ENCODE data around the gene CSTF1.

The CSTF1 gene

DNA sequence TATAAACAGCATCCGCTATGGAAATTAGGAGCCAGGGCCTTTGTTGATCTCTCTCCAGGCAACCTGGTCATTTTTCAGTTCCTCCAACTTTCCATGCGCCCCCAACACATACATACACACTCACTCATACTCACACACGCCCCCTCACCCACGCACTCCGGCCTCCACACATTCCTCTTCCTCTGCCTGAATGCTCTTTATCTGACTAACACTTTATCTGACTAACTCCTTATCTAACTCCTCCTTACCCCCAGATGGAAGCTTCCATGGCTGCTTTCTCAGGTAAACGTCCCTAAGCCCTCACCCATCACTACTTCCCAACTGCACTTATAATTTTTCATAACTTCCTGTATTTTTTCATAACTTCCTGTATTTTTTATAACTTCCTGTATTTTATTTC is 37.1 kb downstream of the CSTF1 start:
- DNase-seq (ENCODE audit: low spot score) = no peak

DNA sequence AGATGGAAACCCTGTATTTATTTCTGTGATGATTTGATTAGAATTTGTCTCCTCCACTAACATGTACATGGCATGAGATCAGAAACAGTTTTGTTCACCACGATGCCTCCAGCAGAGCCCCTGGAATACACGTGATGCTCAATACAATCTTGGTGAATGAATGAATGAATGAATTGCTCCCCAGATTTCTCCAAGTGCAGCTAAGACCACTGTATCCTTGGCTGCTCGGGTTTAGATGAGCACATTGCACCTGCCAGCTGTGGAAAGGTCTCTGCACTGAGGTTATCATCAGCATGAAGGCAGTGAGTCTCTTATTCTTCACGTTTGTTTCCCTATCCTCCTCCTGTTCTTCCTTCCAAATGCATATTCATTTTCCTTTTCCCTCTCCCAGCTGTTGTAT is 37.5 kb downstream of the CSTF1 start:
- no peak for DNase-seq (ENCODE audit: low spot score)

DNA sequence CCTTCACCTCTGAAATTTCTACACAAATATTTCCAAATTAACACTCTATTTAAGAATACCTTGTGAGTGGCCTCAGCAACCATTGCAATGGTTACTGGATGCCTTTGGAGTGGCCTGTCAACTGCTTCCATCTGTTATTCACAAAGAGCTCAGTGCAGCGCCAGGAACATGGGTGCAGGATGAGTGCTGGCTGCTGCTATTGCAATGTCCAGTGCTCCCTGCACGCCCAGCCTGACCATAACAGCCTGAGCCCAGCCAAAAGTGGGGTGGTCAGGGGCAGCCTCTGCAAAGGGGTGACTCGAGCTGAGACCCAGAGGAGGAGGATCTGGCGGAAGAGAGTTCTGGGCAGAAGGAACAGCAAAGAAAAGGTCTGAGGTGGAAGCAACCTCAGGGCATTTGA is 38.0 kb downstream of the CSTF1 start:
- no peak for DNase-seq (ENCODE audit: low spot score)

DNA sequence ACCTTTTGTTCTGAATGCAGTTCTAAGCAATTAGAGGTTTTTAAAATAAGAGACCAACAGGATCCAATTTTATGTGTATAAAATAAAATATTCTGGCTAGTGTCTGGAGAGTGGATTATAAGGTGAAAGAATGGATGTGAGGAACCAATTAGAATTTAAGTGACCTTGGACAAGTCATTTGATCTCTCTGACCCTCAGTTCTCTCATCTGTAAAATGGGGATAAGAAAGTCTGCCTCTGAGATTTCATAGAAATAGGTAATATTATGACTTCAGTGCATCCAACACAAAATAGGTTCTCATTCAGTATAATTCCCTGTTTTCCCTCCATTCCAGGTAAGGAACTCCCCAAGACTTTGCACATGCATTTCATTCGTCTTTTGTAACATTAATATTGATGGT is 38.5 kb downstream of the CSTF1 start:
- no peak for DNase-seq (ENCODE audit: low spot score)

DNA sequence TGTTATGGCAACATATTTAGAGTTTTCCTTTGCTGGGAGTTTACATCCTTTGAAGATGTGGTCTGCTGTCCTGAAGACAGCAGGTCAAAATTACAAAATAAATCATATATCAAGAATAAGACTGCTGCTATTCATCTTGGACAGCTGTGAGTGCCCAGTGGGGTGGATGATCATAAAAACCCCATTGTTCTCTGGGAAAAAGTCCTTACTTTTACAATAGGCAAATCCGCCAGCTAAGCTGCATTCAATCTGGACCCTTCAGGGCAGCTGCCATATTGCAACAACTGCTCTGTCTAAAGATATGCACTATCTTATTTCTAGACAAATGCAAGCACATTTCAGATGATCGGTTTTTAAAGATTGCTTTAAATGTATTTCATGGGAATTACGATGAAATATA is 39.0 kb downstream of the CSTF1 start:
- DNase-seq (ENCODE audit: low spot score) = no peak

DNA sequence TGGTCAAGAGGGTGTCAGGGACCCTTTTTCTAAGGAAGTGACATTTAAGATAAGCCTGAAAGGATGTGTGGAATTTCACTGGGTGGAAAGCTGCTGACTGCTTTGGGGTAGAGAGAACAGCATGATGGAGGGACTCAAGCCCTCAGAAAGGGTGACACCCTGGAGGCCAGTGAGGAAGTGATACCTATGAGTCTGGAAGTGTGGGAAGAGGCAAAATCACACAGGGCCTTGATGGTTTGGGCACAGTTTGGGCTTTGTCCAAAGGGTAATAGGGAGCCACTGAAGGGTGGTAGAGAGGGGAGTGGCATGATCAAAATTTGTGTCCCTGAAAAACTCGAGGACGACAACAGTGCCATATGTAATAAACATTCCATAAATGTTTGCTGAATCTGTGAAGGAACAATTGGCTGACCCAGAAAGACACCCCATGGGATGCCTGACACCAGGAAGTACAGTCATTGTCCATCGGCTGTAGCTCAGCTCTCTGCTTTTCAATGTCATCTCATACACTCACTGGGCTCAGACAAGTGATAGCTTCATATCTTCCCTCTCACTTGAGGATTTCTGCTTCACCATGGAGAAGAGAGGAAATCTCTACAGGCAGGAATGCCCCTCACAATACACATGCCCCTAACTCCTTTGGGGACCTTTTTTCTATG is 40.9 kb downstream of the CSTF1 start:
- DNase-seq (ENCODE audit: low spot score) = no peak

DNA sequence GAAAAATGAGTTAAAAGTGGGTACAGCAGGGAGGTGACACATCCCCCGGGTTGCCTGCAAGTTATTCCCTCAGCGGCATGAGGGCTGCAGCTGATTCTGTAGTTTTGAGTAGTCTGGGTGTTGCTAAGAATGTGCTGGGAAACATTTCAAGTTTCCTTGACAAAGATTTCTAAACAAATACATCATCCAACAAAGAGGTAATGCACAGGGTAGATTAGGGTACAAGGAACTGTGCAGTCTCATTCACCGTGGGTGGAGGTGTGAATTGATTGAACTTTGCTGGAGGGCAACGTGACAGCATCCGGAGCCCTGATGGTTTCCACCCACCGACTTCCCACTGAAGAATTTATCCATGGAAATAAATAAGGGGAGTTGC is 41.4 kb downstream of the CSTF1 start:
- DNase-seq (ENCODE audit: low spot score) = no peak

DNA sequence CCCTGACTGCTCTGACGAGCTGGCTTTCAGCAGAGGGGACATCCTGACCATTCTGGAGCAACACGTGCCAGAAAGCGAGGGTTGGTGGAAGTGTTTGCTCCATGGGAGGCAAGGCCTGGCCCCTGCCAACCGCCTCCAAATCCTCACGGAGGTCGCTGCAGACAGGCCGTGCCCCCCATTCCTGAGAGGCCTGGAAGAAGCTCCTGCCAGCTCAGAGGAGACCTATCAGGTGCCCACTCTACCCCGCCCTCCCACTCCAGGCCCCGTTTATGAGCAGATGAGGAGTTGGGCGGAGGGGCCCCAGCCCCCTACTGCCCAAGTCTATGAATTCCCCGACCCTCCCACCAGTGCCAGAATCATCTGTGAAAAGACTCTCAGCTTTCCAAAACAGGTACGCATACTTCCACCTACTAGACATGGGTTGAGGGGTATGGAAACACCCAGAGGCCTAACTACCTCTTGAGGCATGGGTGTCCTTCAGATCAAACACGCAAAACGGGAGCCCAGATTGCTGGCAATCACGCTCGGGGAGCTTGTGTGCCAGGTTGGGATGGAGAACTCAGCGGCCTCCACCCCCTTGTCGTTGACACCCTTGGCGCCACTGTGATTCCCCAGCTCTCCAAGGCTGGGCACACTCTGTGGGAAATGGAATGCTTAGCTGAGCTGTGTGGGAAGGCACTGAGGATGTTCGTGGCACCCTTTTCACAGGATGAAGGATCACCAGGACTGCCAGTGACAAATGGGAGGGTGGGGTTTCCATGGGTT is 44.9 kb downstream of the CSTF1 start:
- no peak for DNase-seq (ENCODE audit: low spot score)

DNA sequence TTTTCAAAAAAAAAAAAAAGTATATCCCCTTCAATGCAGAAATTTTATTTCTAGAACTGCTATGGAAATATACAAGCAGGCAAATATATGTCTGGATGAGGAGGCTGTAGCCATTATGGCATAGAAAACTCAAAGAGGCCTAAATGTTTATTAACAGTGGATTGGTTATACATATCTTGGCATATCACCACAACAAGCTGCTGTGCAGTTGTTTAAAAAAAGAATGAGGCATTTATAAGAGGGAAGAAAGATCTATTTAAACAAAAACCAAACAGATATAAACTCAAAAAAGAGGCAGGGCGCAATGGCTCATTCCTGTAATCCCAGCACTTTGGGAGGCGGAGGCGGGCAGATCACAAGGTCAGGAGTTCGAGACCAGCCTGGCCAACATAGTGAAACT is 45.8 kb downstream of the CSTF1 start:
- DNase-seq (ENCODE audit: low spot score) = no peak

DNA sequence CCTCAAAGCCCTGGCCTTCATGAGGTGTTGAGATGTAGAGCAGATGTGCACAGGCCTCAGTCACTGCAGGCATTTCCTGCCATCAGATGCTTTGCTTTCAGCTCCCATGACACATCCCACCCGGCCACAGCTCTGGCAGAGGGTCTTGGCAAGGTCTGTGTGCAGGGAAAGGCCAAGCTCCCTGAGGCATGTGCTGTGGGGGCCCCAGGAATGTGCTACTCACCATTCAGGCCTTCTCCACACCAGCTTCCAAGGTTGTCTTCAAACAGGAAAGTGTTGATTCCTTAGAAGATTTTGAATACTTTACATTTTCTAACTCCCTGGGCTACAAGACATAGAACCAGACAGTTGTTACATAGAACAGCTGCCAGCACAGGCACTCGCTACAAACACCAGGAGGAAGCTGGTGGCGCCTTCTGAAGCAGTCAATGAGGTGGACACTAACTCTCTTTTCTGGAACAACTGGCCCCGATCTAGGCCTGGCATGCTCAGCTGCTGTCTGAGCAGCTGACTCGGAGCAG is 47.4 kb downstream of the CSTF1 start:
- no peak for DNase-seq (ENCODE audit: low spot score)

DNA sequence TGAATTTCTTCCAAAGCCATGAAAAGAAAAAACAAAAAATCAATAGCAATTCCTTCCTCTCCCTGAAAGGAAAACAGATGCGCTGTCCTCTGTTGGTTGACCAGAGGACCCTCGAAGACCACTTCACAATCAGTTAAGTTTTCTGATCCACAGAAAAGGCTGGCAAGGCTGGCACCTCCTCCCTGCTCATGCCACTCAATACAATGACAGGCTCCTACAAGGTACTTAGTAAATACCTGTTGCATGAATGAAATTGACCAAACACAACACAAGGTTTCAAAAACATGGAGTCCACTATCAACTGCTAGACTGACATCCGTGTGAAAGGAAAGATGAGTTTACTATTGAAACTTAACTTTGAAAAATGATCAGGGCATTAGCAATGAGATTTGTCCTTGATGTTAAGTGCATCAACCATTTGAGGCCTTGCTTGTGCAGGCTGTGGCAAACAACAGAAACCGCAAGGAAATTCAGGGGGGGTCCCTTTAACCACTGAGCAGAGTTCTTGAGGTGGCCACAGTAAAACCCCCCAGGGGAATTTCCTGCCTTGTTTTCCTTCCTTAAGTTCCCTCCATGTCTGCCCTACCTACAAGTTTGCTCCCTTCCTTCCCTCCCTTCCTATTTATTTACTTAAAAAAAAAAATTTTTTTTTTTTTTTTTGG is 48.0 kb downstream of the CSTF1 start:
- no peak for DNase-seq (ENCODE audit: low spot score)

DNA sequence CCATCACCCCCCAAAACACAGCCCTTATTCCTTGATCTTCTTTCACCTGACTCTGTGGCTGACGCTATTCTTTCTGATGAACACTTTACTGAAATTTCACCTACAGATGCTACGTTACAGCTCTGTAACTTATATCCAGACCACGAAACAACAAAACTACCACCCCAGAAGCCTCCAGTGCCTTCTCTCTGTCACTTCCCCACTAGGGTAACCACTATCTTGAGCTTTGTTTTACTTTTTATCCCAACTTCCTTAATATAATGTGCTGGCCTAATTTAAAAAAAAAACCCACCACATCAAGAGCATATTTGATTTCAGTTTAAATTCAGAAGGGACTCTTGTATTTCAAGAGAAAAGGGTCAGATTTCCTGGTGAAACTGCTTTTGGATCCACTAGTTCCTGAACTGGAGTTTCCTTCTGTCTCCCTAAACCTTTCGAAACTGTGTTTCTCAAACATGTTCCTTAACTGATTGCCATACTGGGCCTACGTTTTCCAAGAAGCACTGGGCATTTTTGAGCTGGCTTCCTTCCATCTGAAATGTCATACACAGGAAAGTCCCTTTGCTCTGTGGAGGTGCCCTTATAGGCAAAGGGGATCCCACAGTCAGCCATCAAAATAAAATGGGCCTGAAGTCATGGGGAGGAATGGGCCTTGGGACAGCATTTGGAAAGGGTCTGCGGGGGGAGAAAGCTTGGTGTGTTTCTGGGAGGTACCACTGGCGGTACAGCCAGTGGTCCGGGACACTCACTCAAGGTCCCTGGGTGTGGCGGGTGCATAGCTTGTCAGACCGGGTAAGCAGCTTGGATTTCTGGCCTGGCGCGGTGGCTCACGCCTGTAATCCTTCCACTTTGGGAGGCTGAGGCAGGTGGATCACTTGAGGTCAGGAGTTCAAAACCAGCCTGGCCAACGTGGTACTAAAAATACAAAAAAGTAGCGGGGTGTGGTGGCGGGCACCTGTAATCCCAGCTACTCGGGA is 50.2 kb downstream of the CSTF1 start:
- no peak for DNase-seq (ENCODE audit: low spot score)

DNA sequence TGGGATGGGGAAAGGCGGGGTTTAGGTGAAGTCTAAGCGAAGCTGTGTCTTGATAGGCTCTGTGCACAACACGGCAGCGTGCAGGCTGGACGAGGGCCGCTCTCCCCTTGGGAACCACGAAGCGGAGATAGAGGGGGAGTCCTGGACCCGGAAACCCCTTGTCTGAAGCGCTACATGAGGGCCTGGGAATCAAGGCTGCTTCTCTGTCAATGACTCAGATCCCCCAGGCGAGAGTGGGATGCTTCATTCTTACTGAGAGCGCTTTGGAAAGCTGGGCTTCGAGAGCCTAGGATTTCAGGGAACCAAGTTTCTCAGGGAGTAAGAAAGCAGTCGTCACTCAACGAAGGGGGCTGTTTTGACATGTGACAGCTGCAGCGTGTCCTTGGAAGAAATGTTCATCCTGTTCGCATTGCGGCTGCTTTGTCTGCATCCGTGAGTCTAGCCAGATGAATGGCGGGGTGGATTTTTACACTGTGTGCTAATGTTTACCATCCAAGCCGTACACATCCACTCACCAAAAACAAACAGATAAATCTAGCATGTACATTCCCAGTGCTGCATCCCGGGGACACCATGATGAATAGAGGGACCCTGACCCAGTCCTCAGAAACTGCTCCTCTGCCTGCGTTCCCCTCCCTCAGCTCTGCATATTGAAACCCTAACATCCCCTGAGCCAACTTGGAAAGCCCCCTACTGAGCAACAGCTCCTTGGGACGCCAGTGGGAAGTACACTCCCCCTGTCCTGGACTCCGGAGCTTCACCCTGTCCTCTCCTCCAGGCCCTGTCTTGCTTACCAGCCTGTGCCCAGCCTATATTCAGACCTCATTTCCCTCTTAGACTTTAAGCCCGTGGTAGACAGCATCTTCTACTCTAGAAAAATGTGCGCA is 51.5 kb downstream of the CSTF1 start:
- DNase-seq (ENCODE audit: low spot score) = no peak

DNA sequence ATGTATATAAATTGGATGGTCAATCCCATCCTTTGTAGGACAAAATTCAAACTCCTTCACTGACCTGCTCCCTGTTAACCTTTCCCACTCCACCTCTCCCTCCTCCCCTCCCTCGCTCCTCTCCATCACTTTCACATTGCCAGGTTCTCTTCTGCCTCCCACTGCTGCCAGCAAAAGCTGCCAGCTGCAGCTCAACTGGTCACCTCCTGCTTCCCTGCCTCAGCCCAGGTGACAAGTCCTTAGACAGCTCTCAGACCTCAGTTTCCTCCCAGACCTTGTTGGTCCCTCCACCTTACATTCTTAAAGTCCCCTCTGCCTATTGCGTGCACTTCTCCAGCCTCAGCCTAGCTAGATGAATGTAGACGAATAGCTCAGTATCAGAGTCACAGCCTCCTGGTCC is 52.7 kb downstream of the CSTF1 start:
- DNase-seq (ENCODE audit: low spot score) = no peak

DNA sequence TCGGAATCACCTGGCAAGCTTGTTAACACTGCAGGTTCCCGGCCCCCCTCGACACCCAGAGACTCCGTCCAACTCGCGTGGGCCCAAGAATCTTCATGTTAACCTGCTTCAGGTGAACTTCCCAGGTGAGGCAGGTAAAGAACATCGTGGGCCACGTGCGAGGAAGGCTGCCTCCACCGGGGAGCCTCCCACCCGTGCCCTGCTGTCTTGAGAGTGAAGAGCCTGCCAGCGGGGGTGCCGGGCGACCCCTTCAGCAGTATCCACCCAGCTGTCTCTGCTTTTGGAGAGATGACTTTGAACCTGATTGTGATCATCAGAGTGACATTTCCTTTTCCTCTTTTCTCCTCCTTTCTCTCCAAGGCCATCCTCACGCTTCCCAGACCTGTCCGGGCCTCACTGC is 53.1 kb downstream of the CSTF1 start:
- no peak for DNase-seq (ENCODE audit: low spot score)

DNA sequence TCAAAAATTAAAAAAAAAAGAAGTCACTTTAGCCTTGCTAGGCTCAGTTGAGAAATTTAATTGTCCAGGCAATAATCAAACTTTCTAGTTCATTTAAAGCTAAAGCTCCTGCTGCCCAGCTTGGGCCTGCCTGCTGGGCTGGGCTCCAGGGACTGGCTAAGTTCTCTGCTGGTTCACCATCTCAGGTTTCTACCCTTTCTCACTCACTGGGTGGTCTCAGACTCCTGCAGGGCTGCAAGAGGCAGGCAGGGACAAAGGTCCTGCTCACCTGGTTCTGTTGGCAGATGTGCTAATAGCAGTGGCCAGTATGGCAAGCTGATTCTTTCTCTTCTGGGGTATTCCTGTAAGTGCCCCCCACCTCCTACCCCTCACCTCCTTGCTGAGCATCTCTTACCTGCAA is 54.8 kb downstream of the CSTF1 start:
- DNase-seq (ENCODE audit: low spot score) = no peak

DNA sequence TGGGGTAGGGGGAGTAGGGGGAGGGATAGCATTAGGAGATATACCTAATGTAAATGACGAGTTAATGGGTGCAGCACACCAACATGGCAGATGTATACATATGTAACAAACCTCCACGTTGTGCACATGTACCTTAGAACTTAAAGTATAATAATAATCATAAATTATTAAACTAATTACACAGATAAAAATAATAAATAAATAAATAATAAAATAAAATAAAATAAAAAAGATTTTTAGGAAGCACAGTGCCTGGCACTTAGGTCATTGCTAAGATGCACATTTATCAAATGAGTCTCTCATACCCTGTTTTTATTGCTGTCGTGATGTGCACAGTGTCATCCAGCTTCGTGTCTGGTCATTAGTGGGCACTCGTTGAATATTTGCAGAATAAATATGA is 57.0 kb downstream of the CSTF1 start:
- DNase-seq (ENCODE audit: low spot score) = no peak

DNA sequence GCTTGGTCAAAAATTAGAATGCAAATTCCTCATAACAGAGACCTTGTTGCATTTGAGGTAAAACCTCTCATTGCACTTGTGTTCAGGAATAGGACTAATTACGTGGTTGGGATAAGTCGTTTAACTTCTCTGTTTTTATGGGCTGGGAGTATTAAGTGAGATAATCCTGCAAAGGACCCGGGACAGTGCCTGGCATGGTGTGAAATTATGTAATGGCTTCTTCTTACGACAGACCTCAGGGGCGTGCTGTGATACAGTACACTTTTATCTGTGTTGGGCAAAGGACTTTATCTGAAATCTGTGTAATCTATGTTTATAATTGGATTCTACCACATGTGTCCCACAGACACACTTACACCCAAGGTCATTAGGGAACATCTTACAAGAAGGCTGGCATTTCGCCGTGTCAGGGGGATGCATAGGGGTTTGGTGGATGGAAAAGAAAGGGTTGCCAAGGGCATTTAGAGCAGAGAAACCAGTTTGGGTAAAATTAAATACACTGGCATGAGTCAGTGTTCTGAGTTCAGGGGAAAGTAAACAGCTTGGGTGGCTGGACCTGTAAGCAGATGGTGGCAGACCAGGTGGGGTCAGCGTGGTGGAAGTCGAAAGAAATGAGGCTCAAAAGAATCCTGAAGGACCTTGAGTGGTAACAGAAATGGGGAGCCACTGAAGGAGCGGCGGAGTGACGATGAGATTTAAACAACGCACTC is 58.8 kb downstream of the CSTF1 start:
- no peak for DNase-seq (ENCODE audit: low spot score)

DNA sequence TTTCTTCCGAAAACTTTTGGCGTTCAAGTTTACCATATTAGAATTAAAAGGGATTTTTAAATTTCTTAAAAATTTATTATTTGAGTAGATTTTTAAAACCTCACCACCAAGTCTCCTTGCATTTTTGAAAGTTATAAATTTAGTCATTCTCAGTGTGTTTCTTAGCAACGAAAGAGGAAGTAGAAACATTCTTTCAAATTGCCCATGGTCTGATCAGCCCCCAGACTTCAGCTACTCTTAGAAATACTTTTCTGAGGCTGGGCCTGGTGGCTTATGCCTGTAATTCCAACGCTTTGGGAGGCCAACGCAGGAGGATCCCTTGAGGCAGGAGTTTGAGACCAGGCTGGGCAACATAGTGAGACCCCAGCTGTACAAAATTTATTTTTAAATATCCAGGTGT is 60.9 kb downstream of the CSTF1 start:
- DNase-seq (ENCODE audit: low spot score) = no peak

DNA sequence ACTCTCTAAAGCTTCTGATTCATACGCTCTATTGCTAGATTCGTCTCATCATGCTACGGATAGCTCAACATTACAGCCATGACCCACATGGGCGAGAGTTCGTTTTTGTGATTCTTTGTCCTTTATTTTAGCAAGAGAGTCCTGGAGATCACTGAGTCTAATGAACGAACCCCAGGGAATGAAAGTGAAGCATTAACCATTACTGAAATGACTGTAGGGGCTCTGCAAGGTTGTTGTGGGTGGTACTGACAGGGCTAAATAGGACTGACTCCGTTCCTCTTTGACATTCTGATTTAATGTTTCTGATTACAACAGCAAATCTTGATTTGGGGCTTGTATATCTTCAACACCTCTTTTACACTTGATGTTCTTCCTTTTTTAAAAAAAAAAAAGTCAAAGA is 62.3 kb downstream of the CSTF1 start:
- no peak for DNase-seq (ENCODE audit: low spot score)
